Stromal cell of bone marrow (primary cell): ENCODE measurements around the gene SERPINB5.

ENCODE experiments used
- DNase-seq: peaks from one replicate; pipeline ENCODE4 v3.0.0-alpha.2; 2012; ENCODE audit warnings: low read depth

SERPINB5 gene

DNA sequence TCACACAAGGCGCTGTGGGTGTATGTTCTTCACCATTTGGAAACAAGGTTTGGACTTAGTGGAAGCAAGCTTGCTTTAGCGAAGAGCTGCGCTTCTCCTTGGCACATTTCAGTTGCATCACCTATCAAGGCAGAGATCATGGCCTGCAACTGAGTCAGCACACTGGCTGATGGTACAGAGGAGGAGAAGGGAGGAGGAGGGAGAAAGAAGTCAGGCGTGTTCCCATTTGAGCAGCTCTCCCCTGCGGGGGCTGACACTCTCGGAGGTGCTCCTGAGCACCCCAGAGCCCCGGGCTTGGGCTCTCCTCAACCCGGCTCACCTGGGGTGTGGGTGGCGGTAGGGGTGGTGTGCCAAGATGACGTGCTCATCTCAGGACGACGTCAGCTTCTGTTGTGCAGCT lies 6.0 kb upstream of the SERPINB5 start:
- DNase-seq, result no peak

DNA sequence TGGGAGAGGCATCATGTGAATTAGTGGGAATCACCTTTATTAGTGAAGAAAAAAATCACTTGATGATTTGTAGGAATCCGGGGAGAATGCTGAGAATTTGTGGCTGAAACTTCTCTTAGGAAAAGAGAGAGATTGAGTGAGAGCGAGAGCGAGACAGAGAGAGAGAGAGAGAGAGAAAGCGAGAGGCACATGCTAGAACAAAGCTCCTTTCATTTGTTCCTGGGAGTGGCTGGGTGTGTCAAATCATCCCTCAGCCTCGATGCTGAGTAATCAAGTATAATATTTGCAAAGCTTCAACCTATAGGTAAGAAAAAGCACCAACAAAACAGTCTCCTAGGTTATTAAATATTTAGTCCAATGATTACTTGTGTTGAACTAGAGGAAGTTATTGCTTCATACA lies 4.4 kb upstream of the SERPINB5 start:
- DNase-seq, result no peak

DNA sequence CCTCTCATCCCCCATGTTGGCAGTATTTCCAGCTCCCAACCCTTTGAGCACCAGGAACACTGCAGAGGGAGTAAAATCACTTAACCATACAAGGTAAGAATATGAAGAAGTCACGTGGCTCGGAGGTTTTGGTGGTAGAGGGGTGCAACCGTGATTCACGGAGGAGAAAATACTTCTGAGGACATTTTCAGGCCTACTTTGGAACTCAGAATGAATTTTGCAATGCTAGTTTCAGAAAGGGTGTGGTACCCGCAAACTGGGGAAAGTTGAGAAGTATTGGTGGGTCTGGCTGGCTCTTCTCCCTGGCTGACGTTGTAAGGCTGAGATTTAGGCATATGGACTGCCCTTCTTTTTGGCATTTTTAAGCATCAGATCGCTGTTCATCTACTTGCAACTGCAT lies 442 bp downstream of the SERPINB5 start:
- DNase-seq, result no peak

DNA sequence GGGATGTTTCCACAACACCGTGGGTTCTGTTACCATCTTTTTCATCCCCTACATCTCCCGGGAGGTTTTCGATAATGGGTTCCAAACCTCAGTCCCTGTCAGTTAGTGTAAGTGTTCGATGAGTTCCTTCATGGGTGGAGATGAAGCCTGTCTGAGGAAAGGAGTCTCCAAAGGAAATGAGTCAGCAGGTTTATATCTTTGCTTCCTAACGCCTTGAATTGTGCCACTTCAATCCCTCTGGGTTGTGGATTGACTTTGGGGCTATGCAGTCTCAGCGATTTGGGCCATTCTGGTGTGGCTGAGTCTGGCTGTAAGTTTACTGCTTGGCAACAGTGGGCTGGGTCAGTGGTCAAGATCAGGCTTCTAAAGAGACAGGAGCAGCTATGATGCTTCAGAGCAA lies 1.2 kb downstream of the SERPINB5 start:
- DNase-seq, result no peak

DNA sequence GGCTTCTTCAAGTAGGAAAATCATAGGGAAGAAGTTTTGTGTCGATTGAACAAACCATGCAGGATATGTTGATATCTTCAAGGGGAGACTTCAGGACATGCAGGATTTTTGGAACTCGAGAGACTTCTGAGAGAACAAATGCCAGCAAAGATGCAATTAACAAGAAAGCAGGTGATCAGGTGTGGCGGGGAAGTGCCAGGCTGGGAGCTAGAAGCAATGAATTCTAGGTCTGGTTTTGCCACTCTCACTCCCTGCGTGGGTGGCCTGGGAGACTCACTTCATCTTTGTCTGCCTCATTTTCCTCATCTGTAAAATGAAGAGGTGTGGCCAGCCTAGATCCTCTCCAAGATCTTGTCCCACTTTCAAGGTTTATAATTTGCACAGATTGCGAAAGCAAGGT lies 3.1 kb downstream of the SERPINB5 start:
- DNase-seq, result no peak

DNA sequence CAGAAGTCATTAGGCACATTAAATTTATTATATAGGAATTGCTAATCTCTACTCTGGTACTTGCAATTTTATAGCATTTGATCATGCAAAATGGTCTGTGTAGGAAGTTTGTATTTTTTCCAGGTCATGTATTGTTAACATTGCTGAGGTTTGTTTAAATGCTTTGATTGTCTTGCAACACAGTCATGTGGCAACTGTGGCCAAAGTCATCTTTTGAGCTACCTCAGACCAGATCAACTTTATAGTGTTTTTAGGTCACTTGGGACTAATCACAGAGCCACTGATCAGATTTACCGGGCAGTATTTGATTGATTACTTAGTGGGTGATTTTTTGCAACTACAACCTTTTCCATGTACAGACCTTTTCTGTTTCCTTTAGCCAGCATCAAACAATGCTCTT lies 3.7 kb downstream of the SERPINB5 start:
- no peak for DNase-seq

DNA sequence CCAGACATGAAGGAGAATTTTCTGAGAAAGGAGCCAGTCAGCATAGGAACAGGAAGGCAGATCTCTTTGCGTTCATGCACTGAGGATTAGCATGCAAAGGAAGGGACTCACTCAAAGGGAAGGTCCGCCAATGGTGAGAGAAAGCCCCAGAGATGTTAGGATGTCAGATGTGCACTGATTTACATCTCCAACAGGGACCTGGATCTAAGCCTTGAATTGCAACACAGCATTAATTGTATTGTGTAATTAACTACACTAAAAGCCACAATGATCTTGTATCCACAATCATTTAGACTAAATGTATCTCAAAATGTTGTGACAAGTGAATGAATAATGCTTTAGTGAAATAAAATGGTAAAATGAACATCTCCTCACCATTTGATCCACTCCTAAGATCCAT lies 4.2 kb downstream of the SERPINB5 start:
- no peak for DNase-seq

DNA sequence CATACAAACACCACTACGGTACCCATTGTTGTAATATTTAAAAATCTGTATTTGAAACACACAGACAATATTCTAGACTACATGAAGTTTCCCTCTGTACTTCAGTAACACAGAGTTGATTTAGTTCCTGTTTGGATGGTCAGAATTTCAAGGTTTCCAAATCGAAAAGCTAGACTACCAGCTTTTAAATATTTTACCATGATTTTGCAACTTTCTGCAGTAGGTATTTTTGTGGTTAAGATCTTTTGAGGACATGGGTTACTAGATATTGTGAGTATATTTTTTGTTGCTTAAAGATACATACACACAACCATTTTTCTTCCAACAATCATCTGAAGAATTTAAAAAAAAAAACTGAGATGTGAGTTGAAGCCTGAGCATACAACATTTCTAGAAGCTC lies 10.9 kb downstream of the SERPINB5 start:
- no peak for DNase-seq

DNA sequence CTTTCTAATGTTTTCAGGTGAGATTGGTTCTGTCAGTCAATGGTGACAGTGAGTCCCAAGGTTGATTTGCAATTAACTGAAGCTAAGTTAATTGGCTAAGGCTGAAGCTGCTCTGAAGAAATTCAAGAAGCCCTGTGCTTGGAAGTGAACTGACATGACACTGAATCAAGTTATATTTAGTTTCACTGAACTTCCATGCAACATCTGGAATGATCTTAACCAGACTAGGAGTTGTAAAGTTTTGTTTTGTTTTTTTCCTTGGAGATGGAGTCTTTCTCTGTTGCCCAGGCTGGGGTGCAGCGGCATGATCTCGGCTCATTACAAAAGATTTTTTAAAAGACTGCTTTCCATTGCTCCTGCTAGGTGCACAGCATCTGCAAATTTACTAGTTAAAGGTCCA lies 11.4 kb downstream of the SERPINB5 start:
- DNase-seq, result no peak

DNA sequence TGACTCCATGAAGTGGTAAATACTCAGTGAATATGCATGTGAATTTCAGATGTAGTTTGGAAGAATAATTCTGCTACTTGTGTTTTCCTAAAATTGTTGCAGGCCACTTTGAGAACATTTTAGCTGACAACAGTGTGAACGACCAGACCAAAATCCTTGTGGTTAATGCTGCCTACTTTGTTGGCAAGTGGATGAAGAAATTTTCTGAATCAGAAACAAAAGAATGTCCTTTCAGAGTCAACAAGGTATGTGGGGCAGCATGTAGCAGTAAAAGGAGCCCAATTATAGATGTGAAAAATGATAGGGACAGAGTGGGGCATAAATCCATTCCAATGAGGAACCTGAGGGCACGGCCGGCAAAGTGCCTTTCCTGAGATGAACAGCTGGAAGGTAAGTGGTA lies 16.1 kb downstream of the SERPINB5 start:
- no peak for DNase-seq

DNA sequence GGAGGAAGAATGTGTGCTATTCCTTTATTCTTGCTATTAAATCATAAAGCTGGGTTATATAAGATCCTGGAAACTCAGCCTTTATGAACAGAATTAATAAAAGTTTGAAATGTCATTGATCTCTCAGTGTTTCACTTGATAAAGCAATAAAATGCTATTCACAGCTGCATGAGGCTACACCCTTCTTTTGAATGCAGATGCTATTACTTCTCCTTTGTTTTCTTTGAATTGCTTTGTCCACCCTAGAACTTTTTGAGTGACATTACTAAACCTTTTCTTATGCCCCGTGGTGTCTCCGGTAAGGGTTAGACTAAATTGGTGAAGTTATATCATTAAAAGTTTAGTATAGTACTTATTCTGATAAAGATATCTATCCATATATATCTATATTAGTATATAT lies 18.9 kb downstream of the SERPINB5 start:
- no peak for DNase-seq

DNA sequence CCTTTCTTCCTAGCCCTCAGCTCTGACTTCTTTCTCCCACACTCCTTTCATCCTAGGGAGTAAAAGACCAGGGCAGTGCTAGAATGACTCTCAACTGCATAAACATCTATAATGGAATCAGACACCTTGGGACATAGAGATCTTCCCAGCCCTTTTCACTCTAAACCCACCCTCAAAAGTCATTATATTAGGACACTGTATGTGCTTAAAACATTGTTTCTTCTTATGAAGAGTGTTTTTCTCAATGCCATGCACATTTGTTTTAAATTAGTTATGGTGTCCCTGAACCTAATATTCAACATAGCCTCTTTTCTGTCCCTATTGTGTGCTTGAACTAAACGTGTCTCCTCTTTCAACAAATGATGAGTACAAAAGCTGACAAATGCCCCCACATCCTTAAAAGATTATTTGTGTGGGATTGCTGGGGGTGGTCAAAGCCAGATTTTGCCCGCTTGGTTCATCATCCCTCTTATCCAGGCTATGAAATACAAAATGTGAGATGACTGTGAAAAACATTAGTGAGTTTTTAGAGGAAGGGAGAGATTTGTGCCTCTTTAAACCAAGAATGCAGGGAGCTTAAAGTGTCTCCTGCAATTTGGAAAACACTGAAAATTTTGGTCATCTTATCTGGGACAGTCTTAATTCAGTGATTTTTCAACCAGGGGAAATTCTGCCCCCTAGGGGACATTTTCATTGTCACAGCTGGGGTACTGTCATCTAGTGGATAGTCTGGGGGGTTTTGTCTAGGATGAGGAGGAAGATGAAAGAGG lies 29.0 kb downstream of the SERPINB5 start:
- no peak for DNase-seq

DNA sequence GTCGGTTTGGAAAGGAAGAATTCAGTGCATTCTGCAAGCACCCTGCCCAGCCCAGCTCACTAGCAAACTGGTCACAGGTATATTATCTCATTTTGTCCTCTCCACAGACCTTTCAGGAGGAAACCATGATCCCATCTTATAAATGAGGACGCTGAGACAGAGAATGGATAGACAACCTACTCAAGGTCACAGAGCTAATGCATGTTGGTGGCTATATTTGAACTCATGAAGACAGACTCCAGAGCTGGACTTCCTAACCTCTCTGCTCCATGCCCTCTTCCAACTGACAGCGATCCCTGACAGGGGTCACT lies 29.5 kb downstream of the SERPINB5 start:
- no peak for DNase-seq

DNA sequence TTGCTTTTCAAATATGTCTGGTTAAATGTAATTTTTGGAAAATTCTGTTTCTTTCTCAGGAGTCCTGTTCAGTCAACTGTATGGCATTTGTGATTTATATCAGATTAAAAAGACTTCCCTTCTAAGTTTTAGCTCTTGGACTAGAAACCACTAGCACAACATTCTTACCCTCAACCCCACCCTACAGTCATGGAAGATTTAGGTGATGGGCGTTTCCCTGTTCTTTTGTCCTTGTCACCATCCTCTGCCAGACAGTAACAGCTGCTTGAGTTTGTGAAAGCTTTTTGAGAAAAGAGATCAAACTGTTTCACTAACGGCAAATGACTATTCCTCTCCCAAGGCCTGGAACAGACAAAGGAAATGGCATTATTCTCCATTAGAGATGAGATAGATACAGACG lies 31.8 kb downstream of the SERPINB5 start:
- DNase-seq, result no peak

DNA sequence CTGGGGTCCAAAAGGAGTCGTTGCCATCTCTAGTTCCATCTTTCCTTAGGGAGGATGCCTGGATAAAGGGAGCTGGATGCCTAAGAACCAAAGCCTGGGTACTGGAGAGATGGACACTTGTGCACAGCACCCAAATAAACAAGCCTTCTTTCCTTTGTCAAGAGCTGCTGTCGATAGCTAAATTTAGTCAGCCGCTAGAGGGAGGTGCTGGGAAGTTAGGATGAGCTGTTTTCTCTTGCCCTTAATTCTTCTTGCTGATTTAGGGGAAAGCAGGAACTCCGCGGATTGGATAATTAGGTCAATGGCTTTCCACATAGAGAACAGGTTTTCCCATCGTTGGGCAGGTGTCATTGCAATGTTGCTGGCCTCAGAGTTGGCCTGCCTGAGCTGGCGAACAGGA lies 34.5 kb downstream of the SERPINB5 start:
- DNase-seq, result peak; percentile 48

DNA sequence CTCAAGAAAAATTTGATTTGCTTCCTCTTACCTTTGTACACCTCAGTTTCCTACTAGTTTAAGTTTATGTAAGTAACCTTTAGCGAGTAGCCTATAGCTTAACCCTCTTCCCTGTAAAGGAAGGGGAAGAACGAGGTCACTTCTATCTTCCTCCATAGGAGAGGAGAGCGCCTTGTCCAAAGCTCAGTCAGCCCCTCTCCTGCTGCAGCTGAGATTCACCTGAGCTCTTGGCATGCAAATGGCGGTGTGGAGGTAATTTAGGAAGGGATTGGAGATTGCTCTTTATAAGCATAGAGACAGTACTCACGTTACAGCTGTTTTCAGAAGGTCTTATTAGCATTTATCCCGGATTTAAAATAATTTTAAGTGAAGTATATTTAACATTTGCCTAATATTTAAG lies 37.6 kb downstream of the SERPINB5 start:
- DNase-seq, result no peak

DNA sequence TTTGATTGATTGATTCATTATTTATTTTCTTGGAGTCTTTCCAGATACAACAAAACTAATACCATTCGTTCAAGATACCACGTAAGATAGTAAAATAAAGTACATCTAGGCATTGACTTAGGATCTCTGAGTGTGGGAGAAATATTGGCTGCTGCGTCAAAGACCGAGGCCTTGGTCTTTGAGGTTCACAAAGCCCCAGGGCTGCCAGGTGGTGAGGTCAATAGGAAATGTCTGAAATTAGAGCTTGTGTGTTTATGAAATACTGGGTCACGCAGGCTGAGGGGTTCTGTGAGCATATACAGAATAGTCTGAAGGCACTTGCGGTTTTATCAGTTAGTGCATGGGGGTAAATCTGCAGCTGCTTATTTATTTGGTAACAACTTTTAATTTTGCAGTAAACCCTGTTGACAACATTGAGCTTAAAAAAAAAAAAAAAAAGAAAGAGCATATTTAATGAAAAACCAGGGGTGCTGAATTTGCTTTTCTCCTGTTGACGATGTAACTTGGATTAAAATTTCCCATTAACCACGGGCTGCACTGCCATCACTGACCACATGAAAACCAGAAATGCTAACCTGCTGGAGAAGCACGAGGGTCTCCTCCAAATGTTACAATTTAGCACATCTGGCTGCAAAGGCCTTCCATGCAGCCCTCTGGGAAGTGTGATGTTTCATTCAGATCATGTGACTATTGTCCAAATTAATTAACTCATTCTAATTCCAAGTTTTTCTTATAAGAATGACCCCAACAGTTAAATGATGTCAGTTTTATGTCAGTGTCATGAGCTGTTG lies 38.3 kb downstream of the SERPINB5 start:
- DNase-seq, result no peak

DNA sequence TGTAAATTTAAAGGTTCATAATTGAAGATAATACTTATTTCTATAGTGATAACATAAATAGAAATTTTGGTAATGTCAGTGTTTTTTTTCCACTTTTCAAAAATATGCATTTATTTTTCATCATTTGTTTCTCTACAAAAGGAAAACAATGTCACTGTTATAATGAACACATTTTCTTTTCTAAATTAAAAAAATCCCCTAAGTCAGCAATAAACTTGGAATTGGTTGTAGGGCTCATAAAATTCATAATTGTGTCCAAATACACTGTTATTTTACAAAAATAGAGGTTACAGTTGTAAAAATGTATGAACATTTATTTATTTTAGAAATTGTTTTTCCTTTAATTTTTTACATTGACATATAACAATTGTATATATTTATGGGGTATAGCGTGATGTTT lies 39.0 kb downstream of the SERPINB5 start:
- DNase-seq, result no peak

DNA sequence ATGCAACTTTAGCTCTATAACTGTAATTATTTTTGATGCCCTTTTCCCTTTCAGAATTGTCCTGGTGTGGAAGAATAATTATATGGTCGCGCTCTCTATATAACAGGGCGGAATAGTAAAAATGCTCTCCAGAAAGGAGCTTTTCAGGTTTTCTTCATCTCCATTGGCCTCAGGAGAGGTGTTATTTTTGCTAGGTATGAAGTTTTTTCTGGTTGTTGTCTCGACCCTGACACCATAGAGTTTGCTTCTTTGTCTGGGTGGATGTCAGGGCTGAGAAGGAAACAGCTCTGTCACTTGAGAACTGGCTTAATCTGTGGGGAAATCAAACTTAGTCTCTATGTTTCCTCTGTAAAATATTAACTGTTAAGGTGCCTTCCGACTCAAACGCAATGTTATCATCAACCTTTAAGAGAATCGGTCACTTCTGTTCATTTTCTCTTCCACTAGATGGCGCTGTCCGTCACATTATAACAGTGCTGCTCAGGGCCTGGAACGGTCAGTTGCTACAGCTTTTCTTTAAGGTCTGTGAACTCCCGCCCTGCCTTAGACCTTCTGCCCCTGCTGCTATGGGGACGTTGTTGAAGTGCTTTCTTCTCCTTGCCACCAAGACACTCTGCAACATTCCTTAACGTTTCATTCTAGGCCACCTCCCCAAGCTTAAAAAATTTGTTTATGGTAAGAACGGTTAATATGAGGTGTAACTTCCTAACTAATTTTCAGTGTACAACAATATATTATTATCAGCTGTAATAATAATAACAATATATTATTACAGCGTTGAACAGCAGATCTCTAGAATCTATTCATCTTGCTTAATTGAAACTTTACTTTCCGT lies 41.6 kb downstream of the SERPINB5 start:
- DNase-seq, result peak; percentile 58

DNA sequence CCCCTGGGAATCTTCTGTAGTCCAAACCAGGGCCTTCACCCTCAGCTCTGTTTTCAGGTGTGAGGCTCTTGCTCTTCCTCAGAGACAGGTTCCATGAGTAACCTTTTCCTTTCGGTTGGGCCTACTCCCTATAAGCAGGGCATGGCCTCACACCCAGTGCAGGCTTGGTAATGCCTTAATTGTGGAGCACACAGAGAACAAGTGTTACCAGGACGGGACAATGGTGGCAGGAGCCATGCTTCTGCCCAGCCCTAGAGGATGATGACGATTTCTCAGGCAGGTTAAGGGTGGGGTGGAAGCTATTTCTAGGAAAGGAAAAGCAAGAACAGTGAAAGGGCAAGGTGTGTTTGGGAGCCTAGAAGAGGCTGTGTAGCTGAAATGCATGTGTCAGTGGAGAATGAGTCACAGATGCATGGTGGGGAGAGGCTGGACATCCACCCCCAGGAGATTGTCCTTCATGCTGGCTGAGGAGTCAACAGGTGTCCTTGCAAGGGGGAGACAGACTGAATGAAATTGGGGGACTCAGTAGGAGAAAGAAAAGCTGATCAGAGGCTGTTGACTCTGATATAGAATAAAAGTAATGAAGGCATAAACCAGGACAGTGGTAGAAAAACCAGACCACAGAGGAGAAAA lies 43.4 kb downstream of the SERPINB5 start:
- DNase-seq, result no peak

DNA sequence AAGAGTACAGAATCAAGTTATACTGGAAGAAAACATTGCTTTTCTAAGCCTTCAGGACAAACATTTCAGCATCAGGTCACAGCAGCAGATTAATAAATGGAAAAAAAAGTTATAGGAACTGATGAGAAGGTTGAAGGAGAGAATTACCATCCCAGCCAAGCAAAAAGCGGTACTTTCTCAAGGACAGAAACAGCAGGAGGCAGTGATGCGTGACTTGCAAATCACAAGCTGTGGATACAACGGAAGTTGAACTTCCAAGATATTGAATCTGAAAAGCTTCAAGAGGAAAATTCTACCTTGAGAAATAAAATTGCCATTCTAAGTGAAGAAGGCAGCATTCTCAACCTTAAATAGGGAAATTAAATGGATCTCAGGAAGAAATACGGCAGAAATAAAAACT lies 46.9 kb downstream of the SERPINB5 start:
- DNase-seq, result peak; percentile 3

DNA sequence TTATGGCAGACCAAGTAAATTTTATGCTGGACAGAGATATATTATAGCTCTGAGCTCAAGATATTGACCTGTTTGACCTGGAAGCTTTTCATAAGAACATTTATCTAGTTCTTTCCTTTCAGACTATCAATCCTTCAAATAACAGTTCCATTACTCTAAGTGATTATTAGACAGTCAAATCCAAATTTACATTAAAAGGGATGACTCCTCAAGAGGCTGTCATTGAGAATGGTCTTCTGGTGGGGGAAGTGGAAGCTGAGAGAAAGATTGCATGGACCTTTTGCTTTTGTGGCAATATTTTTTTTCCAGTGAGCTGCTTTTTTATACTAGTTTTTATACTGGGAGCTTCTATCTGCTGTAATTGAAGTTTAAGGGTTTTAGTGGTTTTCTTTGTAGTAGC lies 50.5 kb downstream of the SERPINB5 start:
- DNase-seq, result no peak
